ENCODE results near the gene C10orf71. TPM values are rescaled to one million over a fixed set of nuclear protein-coding genes. Genes with fewer than 3 reads are reported as not detected.

The C10orf71 gene
- total RNA-seq, 1 donor from 2014 or later = not detected

- intact Hi-C loops (cut with micrococcal nuclease) = no loop called here
Observed at GRCh38 chr10:49314806-49315205, 15.8 kb downstream of the C10orf71 start.

- intact Hi-C loops (cut with micrococcal nuclease) = no loop called here
Observed at GRCh38 chr10:49318028-49318427, 19.1 kb downstream of the C10orf71 start.

- intact Hi-C loops (cut with micrococcal nuclease) = no loop called here
Observed at GRCh38 chr10:49318755-49319154, 19.8 kb downstream of the C10orf71 start.

- intact Hi-C loops (cut with micrococcal nuclease) = no loop called here
Observed at GRCh38 chr10:49319206-49319605, 20.2 kb downstream of the C10orf71 start.

- intact Hi-C loops (cut with micrococcal nuclease) = no loop called here
Observed at GRCh38 chr10:49320191-49320590, 21.2 kb downstream of the C10orf71 start.

GRCh38 chr10:49321021-49321420 lies 22.1 kb downstream of the C10orf71 start:
- intact Hi-C loops (cut with micrococcal nuclease) = no loop called here

GRCh38 chr10:49322371-49323170 lies 23.6 kb downstream of the C10orf71 start:
- intact Hi-C loops (cut with micrococcal nuclease) = no loop called here

- intact Hi-C loops (cut with micrococcal nuclease) = no loop called here
Observed at GRCh38 chr10:49323171-49323895, 24.4 kb downstream of the C10orf71 start.

- intact Hi-C loops (cut with micrococcal nuclease) = no loop called here
Observed at GRCh38 chr10:49323896-49324270, 24.9 kb downstream of the C10orf71 start.

- intact Hi-C loops (cut with micrococcal nuclease) = no loop called here
Observed at GRCh38 chr10:49324711-49325110, 25.7 kb downstream of the C10orf71 start.

GRCh38 chr10:49325131-49325915 lies 26.4 kb downstream of the C10orf71 start:
- intact Hi-C loops (cut with micrococcal nuclease) = no loop called here

- intact Hi-C loops (cut with micrococcal nuclease) = no loop called here
Observed at GRCh38 chr10:49325916-49326783, 27.2 kb downstream of the C10orf71 start.

GRCh38 chr10:49327036-49327813 lies 28.3 kb downstream of the C10orf71 start:
- intact Hi-C loops (cut with micrococcal nuclease) = no loop called here

- intact Hi-C loops (cut with micrococcal nuclease) = no loop called here
Observed at GRCh38 chr10:49328401-49329145, 29.6 kb downstream of the C10orf71 start.

- intact Hi-C loops (cut with micrococcal nuclease) = no loop called here
Observed at GRCh38 chr10:49329146-49329505, 30.2 kb downstream of the C10orf71 start.

- intact Hi-C loops (cut with micrococcal nuclease) = no loop called here
Observed at GRCh38 chr10:49330127-49330665, 31.2 kb downstream of the C10orf71 start.

GRCh38 chr10:49331431-49331830 lies 32.5 kb downstream of the C10orf71 start:
- intact Hi-C loops (cut with micrococcal nuclease) = no loop called here

GRCh38 chr10:49332333-49332732 lies 33.4 kb downstream of the C10orf71 start:
- intact Hi-C loops (cut with micrococcal nuclease) = no loop called here

GRCh38 chr10:49332768-49333167 lies 33.8 kb downstream of the C10orf71 start:
- intact Hi-C loops (cut with micrococcal nuclease) = no loop called here

Data from T-helper 1 cell treated with Interleukin-12 subunit alpha and Interleukin-12 subunit beta and Interleukin-4 antibody, amounts not matched to agents 30 ng/mL and 1 ng/mL, for 36 hours (primary cell).